Right atrium auricular region (tissue), 2 donors: Measurements from ENCODE around the gene KCNB1. TPM values are rescaled to one million over a fixed set of nuclear protein-coding genes. Genes with fewer than 3 reads are reported as not detected.

Experiments
- DNase-seq: peaks from one replicate; pipeline ENCODE4 v3.0.0-alpha.2; 2019; ENCODE audit warnings: low spot score
- H3K27ac ChIP-seq, 2 donors: fragments of 200-600 bp; sonication (generic); 1 replicate in 1 of 2; 2 replicates in 1 of 2; pipeline ENCODE4 v1.5.1; 2016 to 2019
- H3K27me3 ChIP-seq, 2 donors: fragments of 200-600 bp; sonication (generic); one replicate each; pipeline versions ENCODE4 v1.5.1 to v1.6.0; 2017 to 2019
- H3K36me3 ChIP-seq: fragments of 200-600 bp; sonication (generic); one replicate; pipeline ENCODE4 v1.5.1; 2016
- H3K4me1 ChIP-seq, 2 donors: fragments of 200-600 bp; sonication (generic); one replicate each; pipeline versions ENCODE4 v1.5.1 to v1.6.0; 2017 to 2019
- H3K4me3 ChIP-seq, 2 donors: fragments of 200-600 bp; sonication (generic); 1 replicate in 1 of 2; 2 replicates in 1 of 2; pipeline ENCODE4 v1.5.1; 2017 to 2019; ENCODE audit warnings: mild to moderate bottlenecking in 1 of 2, moderate library complexity in 1 of 2
- H3K9me3 ChIP-seq, 2 donors: fragments of 200-600 bp; sonication (generic); one replicate each; pipeline ENCODE4 v1.5.1; 2019
- total RNA-seq, 2 donors: library from RNA; depleted of rRNA; stranded (reverse); fragments of >200 nt; gene quantifications; one replicate each; pipeline ENCODE4 v1.1.0, GENCODE V29; 2016
- TF ChIP-seq, protein P1 (sequence below), 2 donors: fragments of 200-600 bp; sonication (generic); IDR thresholded peaks; one replicate each; pipeline ENCODE4 v1.5.1; 2019; ENCODE audit warnings: antibody characterized with exemption in 2 of 2

The KCNB1 gene
- total RNA-seq, 2 donors from 2014 or later = 1.4 to 2.7 TPM

DNA sequence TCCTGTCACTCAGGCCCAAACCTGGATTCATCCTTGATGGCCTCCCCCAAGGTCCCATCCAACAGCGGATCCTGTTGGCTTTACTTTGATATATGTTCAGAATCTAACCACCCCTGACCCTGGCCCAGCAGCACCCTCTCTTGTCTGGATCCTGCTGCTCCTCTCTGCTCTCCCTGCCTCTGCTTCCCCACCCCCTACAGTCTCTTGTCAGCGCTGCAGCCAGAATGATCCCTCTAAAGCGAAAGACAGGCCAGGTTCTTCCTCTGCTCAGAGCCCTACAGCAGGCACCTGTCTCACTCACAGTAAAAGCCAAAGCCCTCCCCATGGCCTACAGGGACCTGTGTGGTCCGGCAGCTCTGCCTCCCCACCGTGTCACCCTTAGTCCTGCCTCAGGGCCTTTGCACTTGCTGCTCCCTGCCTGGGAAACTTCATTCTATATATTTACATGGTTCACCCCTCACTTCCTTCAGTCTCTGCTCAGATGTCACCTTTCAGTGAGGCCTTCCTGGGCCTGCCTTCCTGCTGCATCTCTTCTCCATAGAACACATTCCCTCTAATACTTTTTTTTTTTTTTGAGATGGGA is 37.4 kb upstream of the KCNB1 start:
- no peaks in the 10 kb centered on the region for H3K9me3 ChIP-seq
- TF ChIP-seq, protein P1, sequence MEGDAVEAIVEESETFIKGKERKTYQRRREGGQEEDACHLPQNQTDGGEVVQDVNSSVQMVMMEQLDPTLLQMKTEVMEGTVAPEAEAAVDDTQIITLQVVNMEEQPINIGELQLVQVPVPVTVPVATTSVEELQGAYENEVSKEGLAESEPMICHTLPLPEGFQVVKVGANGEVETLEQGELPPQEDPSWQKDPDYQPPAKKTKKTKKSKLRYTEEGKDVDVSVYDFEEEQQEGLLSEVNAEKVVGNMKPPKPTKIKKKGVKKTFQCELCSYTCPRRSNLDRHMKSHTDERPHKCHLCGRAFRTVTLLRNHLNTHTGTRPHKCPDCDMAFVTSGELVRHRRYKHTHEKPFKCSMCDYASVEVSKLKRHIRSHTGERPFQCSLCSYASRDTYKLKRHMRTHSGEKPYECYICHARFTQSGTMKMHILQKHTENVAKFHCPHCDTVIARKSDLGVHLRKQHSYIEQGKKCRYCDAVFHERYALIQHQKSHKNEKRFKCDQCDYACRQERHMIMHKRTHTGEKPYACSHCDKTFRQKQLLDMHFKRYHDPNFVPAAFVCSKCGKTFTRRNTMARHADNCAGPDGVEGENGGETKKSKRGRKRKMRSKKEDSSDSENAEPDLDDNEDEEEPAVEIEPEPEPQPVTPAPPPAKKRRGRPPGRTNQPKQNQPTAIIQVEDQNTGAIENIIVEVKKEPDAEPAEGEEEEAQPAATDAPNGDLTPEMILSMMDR (IDR thresholded peaks at IDR 0.05) = no peak
- H3K27ac ChIP-seq = no peak overlapping the region
- peaks cover 14% of the 10 kb centered on the region for H3K36me3 ChIP-seq
- DNase-seq = no peak
- no peaks in the 10 kb centered on the region for H3K4me1 ChIP-seq
- H3K4me3 ChIP-seq = no peak overlapping the region
- H3K27me3 ChIP-seq = no peaks in the 10 kb centered on the region

DNA sequence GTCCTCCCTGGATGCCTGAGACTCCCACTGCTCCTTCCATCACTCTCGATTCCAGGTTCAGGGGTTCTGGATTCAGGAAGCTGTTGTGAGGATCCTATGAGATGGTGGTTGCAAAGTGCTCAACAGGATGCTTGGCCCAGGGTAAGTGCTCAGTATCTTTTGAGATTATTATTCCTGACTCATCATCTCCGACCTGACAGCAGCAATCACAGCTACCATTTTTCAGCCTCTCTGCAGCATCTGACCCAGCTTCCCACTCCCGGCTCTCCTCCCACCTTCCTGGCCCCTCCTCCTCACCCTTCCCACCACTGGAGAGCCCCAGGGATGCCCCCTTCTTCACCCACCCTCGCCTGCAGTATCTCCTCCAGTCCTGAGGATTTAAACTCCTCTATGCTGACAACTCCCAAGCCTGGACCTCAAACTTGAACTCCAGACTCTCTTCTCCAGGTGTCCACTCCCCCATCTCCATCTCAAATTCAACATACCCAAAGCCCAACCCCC is 36.8 kb upstream of the KCNB1 start:
- no peaks in the 10 kb centered on the region for H3K9me3 ChIP-seq
- H3K4me3 ChIP-seq = no peak overlapping the region
- DNase-seq = no peak
- TF ChIP-seq, protein P1 (IDR thresholded peaks at IDR 0.05) = no peak
- H3K27ac ChIP-seq = no peak overlapping the region
- H3K4me1 ChIP-seq = no peaks in the 10 kb centered on the region
- H3K27me3 ChIP-seq = no peaks in the 10 kb centered on the region
- peaks cover 15% of the 10 kb centered on the region for H3K36me3 ChIP-seq

DNA sequence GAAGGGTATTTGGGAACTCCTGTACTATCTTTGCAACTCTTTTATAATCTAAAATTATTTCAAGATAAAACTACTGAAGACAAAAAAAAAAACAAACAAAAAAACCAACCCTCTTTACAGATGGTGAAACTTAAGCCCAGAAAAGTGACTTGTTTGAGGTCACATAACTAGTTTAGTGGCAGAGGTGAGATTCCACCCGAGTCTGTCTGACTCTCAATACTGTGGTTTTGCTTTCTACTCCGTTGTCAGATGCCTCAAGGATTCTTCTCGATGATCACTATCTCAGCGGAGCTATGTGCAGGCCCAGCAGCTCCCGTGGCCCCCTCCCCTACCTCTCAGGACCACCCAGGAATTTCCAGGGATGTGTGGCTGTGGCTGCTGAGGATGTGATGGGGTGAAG is 36.1 kb upstream of the KCNB1 start:
- no peaks in the 10 kb centered on the region for H3K9me3 ChIP-seq
- TF ChIP-seq, protein P1 (IDR thresholded peaks at IDR 0.05) = no peak
- no peaks in the 10 kb centered on the region for H3K4me1 ChIP-seq
- no peak overlapping the region for H3K4me3 ChIP-seq
- peaks cover 15% of the 10 kb centered on the region for H3K36me3 ChIP-seq
- no peaks in the 10 kb centered on the region for H3K27me3 ChIP-seq
- no peak for DNase-seq
- H3K27ac ChIP-seq = no peak overlapping the region

DNA sequence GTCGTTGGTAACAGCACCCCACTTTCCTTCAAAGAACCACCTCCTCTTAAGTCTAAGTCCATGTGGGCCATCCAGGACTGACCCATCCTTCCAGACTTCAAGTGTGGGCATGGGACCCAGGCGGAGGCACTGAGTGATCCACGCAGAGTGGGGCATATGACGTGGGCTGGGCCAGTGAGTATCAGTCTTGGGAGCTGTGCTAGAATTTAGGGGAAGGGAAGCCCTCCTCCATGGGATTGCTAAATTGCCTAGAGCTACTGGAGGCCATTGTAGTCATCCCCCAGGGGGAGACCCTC is 35.3 kb upstream of the KCNB1 start:
- Histone ChIP-seq H3K27me3 (no peaks in the 10 kb centered on the region), H3K36me3 (peaks cover 16% of the 10 kb centered on the region), H3K9me3 (no peaks in the 10 kb centered on the region), H3K27ac (no peak overlapping the region), H3K4me3 (no peak overlapping the region), H3K4me1 (no peaks in the 10 kb centered on the region)
- DNase-seq = no peak
- TF ChIP-seq, protein P1 (IDR thresholded peaks at IDR 0.05) = no peak

DNA sequence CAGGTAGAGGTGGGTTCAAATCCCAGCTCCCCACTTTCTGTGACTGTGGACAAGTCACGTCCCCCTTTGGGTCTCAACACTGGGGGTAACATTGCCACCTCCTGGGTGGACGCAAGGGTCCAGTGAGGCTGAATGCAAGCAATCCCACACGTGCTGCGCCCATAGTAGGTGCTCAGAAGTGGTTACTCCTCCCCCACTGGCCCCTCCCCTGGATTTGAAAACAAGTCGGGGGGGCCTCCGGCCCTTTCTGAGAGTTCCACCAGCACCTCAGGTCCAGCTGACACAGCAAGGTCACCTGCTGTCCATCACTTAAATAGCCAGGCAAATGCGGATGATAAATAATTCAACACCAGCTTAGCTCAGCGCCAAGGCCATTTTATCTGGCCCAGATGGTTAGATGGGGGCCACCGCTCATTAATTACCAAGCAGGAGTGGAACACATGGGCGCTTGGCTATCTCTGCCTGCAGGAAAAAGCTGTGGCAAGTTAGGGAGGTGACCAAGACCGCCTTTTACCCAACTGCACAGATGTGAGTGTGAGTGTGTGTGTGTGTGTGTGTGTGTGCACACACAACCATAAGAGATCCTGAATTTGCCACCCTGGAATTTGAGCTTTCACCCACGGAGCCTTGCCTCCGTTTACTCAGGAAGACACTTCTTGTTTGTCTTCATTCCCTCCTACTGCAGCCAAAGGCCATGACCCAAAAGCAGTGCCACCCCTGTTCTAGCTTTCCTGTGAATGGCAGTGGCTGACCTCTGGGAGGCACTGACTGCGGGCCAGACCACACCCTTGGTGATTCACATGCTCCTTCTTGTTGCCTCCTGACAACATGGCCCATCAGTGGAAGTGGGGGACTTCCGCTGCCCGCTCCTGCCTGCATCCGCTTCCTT is 34.7 kb upstream of the KCNB1 start:
- no peak for DNase-seq
- peaks cover 16% of the 10 kb centered on the region for H3K36me3 ChIP-seq

More for the DNA sequence above, 34.7 kb upstream of the KCNB1 start:
- Histone ChIP-seq H3K4me1 (no peaks in the 10 kb centered on the region), H3K27me3 (no peaks in the 10 kb centered on the region), H3K4me3 (no peak overlapping the region), H3K9me3 (no peaks in the 10 kb centered on the region), H3K27ac (no peak overlapping the region)
- TF ChIP-seq, protein P1 (IDR thresholded peaks at IDR 0.05) = no peak
